ENCODE results near the gene GORAB.

The GORAB gene

DNA sequence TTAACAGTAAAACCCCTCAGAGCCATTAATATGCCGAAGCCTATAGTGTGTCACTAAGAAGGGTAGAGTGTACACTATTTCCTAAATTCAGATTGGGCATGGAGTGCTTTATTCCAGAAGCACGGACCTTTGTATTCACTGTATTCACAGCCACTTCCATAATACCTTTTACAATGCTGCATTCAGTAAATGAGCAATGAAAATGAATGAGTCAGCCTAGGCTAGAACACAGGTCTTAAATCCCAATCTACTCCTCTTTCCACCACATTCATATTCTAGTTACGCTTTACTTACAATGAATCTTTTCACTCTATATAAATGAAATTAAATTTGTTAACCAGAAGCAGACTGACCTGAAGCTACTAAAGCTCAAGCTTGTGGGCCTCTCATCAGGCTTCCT lies 13.0 kb upstream of the GORAB start:
- H3K4me3 ChIP-seq (ENCODE audit: low read depth, low read length), result no peak overlapping the region

GRCh38 chr1:170520601-170521000 lies 11.4 kb upstream of the GORAB start:
- Histone ChIP-seq H3K9me3 (ENCODE audit: control insufficient read depth, insufficient read depth, low read length) (no peaks in the 10 kb centered on the region), H3K27me3 (ENCODE audit: control insufficient read depth, insufficient read depth, low read length) (no peaks in the 10 kb centered on the region), H3K4me3 (ENCODE audit: low read depth, low read length) (no peak overlapping the region), H3K9ac (ENCODE audit: low read depth, low read length) (no peak overlapping the region), H3K36me3 (ENCODE audit: control insufficient read depth, insufficient read depth, low read length) (no peaks in the 10 kb centered on the region), H3K4me1 (ENCODE audit: control insufficient read depth, insufficient read depth, low read length) (no peaks in the 10 kb centered on the region)

More for the DNA sequence above, 13.0 kb upstream of the GORAB start:
- no peaks in the 10 kb centered on the region for H3K36me3 ChIP-seq (ENCODE audit: control insufficient read depth, insufficient read depth, low read length)
- no peaks in the 10 kb centered on the region for H3K9me3 ChIP-seq (ENCODE audit: control insufficient read depth, insufficient read depth, low read length)
- H3K4me1 ChIP-seq (ENCODE audit: control insufficient read depth, insufficient read depth, low read length), result no peaks in the 10 kb centered on the region
- H3K27me3 ChIP-seq (ENCODE audit: control insufficient read depth, insufficient read depth, low read length), result no peaks in the 10 kb centered on the region
- no peak overlapping the region for H3K9ac ChIP-seq (ENCODE audit: low read depth, low read length)

DNA sequence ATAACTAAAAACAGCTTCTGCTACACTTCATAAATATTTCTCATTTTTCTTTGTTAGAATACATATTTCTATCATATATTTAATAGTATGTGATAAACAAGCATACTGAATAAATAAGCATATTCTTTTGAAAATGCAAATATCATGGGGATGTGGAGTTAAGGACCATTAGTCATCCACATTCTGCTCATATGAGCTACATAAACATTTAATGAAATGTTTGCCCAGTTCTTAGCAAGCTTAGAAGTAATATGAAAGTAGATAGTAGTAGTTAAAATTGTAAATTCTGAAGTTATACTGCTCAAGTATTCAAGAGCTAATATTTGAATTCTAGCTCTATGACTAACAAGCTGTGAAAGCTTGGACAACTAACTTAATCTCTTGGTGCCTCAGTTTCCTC lies 10.1 kb upstream of the GORAB start:
- no peaks in the 10 kb centered on the region for H3K9me3 ChIP-seq (ENCODE audit: control insufficient read depth, insufficient read depth, low read length)
- H3K36me3 ChIP-seq (ENCODE audit: control insufficient read depth, insufficient read depth, low read length), result no peaks in the 10 kb centered on the region
- no peaks in the 10 kb centered on the region for H3K27me3 ChIP-seq (ENCODE audit: control insufficient read depth, insufficient read depth, low read length)
- no peaks in the 10 kb centered on the region for H3K4me1 ChIP-seq (ENCODE audit: control insufficient read depth, insufficient read depth, low read length)
- no peak overlapping the region for H3K9ac ChIP-seq (ENCODE audit: low read depth, low read length)
- H3K4me3 ChIP-seq (ENCODE audit: low read depth, low read length), result no peak overlapping the region

DNA sequence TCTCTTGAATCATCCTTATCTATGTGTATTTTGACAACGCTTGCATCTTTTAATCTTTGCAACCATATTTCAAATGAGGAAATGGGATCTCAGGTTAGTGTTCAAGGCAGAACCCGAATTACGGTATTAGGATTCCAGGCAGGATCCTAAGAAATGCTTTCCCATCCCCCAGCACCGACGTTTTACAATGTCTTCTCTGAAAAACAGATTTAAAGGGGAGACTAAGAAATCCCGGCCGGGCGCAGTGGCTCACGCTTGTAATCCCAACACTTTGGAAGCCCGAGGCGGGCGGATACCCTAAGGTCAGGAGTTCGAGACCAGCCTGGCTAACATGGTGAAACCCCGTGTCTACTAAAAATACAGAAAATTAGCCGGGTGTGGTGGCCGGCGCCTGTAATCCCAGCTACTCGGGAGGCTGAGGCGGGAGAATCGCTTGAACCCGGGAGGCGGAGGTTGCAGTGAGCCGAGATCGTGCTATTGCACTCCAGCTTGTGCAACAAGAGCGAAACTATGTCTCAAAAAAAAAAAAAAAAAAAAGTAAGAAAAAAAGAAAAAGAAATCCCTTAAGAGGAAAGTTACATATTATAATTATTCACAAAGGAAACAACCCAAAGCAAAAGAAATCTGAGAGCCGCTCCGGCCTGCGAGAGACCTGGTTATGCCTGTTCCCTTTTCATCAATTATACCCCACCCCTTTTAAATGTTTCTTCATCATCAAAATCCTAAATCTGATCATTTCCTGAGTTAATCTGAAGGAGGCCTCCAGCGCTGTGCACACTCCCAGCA lies 801 bp upstream of the GORAB start:
- peak overlapping the region; percentile 74 for H3K4me3 ChIP-seq (ENCODE audit: low read depth, low read length)
- no peaks in the 10 kb centered on the region for H3K9me3 ChIP-seq (ENCODE audit: control insufficient read depth, insufficient read depth, low read length)
- peak overlapping the region; percentile 58 for H3K9ac ChIP-seq (ENCODE audit: low read depth, low read length)
- H3K36me3 ChIP-seq (ENCODE audit: control insufficient read depth, insufficient read depth, low read length), result no peaks in the 10 kb centered on the region
- peaks cover 2% of the 10 kb centered on the region for H3K4me1 ChIP-seq (ENCODE audit: control insufficient read depth, insufficient read depth, low read length)
- H3K27me3 ChIP-seq (ENCODE audit: control insufficient read depth, insufficient read depth, low read length), result no peaks in the 10 kb centered on the region

- no peak overlapping the region for H3K9ac ChIP-seq (ENCODE audit: low read depth, low read length)
- H3K36me3 ChIP-seq (ENCODE audit: control insufficient read depth, insufficient read depth, low read length), result no peaks in the 10 kb centered on the region
- H3K9me3 ChIP-seq (ENCODE audit: control insufficient read depth, insufficient read depth, low read length), result no peaks in the 10 kb centered on the region
- H3K4me1 ChIP-seq (ENCODE audit: control insufficient read depth, insufficient read depth, low read length), result peaks cover 2% of the 10 kb centered on the region
- no peaks in the 10 kb centered on the region for H3K27me3 ChIP-seq (ENCODE audit: control insufficient read depth, insufficient read depth, low read length)
- H3K4me3 ChIP-seq (ENCODE audit: low read depth, low read length), result peak overlapping the region; percentile 74
These were observed 1.3 kb downstream of the GORAB start for GRCh38 chr1:170533298-170533697.

DNA sequence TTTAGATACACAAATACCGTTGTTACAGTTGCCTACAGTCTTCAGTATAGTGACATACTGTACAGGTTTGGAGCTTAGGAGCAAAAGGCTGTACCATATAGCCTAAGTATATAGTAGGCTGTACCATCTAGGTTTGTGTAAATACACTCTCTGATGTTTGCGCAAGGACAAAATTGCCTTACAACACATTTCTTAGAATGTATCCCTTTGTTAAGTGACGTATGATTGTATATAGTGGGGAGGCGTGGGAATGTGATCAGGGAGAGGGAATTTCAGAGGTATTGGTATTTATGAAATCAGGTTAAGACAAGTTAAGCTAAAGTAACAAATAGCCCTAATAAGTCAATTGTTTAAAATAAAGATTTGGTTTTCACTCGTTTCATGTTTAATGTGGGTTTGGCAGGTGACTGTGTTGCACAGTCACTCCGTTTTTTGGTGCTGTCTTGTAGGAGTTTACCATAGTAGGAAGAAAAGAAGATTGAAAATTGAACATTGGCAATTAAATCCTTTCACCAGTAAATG lies 2.7 kb downstream of the GORAB start:
- H3K4me1 ChIP-seq (ENCODE audit: control insufficient read depth, insufficient read depth, low read length), result peaks cover 2% of the 10 kb centered on the region
- H3K27me3 ChIP-seq (ENCODE audit: control insufficient read depth, insufficient read depth, low read length), result no peaks in the 10 kb centered on the region
- peaks cover 6% of the 10 kb centered on the region for H3K36me3 ChIP-seq (ENCODE audit: control insufficient read depth, insufficient read depth, low read length)
- H3K4me3 ChIP-seq (ENCODE audit: low read depth, low read length), result no peak overlapping the region
- no peak overlapping the region for H3K9ac ChIP-seq (ENCODE audit: low read depth, low read length)
- H3K9me3 ChIP-seq (ENCODE audit: control insufficient read depth, insufficient read depth, low read length), result no peaks in the 10 kb centered on the region

- Histone ChIP-seq H3K36me3 (ENCODE audit: control insufficient read depth, insufficient read depth, low read length) (peaks cover 7% of the 10 kb centered on the region), H3K4me3 (ENCODE audit: low read depth, low read length) (no peak overlapping the region), H3K27me3 (ENCODE audit: control insufficient read depth, insufficient read depth, low read length) (no peaks in the 10 kb centered on the region), H3K9ac (ENCODE audit: low read depth, low read length) (no peak overlapping the region), H3K9me3 (ENCODE audit: control insufficient read depth, insufficient read depth, low read length) (no peaks in the 10 kb centered on the region), H3K4me1 (ENCODE audit: control insufficient read depth, insufficient read depth, low read length) (peaks cover 2% of the 10 kb centered on the region)
These were observed 3.5 kb downstream of the GORAB start for GRCh38 chr1:170535418-170535817.

- no peak overlapping the region for H3K4me3 ChIP-seq (ENCODE audit: low read depth, low read length)
- H3K4me1 ChIP-seq (ENCODE audit: control insufficient read depth, insufficient read depth, low read length), result peaks cover 2% of the 10 kb centered on the region
- no peak overlapping the region for H3K9ac ChIP-seq (ENCODE audit: low read depth, low read length)
- H3K36me3 ChIP-seq (ENCODE audit: control insufficient read depth, insufficient read depth, low read length), result peaks cover 7% of the 10 kb centered on the region
- no peaks in the 10 kb centered on the region for H3K9me3 ChIP-seq (ENCODE audit: control insufficient read depth, insufficient read depth, low read length)
- no peaks in the 10 kb centered on the region for H3K27me3 ChIP-seq (ENCODE audit: control insufficient read depth, insufficient read depth, low read length)
These were observed 5.1 kb downstream of the GORAB start for GRCh38 chr1:170536924-170537551.

GRCh38 chr1:170537798-170538503 lies 6.0 kb downstream of the GORAB start:
- no peaks in the 10 kb centered on the region for H3K27me3 ChIP-seq (ENCODE audit: control insufficient read depth, insufficient read depth, low read length)
- H3K36me3 ChIP-seq (ENCODE audit: control insufficient read depth, insufficient read depth, low read length), result peaks cover 14% of the 10 kb centered on the region
- no peak overlapping the region for H3K9ac ChIP-seq (ENCODE audit: low read depth, low read length)
- H3K9me3 ChIP-seq (ENCODE audit: control insufficient read depth, insufficient read depth, low read length), result no peaks in the 10 kb centered on the region
- H3K4me1 ChIP-seq (ENCODE audit: control insufficient read depth, insufficient read depth, low read length), result peaks cover 2% of the 10 kb centered on the region
- H3K4me3 ChIP-seq (ENCODE audit: low read depth, low read length), result no peak overlapping the region

GRCh38 chr1:170538687-170539086 lies 6.7 kb downstream of the GORAB start:
- Histone ChIP-seq H3K4me3 (ENCODE audit: low read depth, low read length) (no peak overlapping the region), H3K36me3 (ENCODE audit: control insufficient read depth, insufficient read depth, low read length) (peaks cover 19% of the 10 kb centered on the region), H3K4me1 (ENCODE audit: control insufficient read depth, insufficient read depth, low read length) (no peaks in the 10 kb centered on the region), H3K9ac (ENCODE audit: low read depth, low read length) (no peak overlapping the region), H3K9me3 (ENCODE audit: control insufficient read depth, insufficient read depth, low read length) (no peaks in the 10 kb centered on the region), H3K27me3 (ENCODE audit: control insufficient read depth, insufficient read depth, low read length) (no peaks in the 10 kb centered on the region)

- no peaks in the 10 kb centered on the region for H3K9me3 ChIP-seq (ENCODE audit: control insufficient read depth, insufficient read depth, low read length)
- peaks cover 22% of the 10 kb centered on the region for H3K36me3 ChIP-seq (ENCODE audit: control insufficient read depth, insufficient read depth, low read length)
- H3K27me3 ChIP-seq (ENCODE audit: control insufficient read depth, insufficient read depth, low read length), result no peaks in the 10 kb centered on the region
- H3K4me3 ChIP-seq (ENCODE audit: low read depth, low read length), result no peak overlapping the region
- H3K9ac ChIP-seq (ENCODE audit: low read depth, low read length), result no peak overlapping the region
- no peaks in the 10 kb centered on the region for H3K4me1 ChIP-seq (ENCODE audit: control insufficient read depth, insufficient read depth, low read length)
These were observed 7.2 kb downstream of the GORAB start for GRCh38 chr1:170539154-170539553.
